HG03135 (cell line): ENCODE results near the gene ACACB.
A peak's percentile ranks its signal among the peaks of the same experiment; 100 is the strongest.

ENCODE experiments used
- ATAC-seq: cut with Tn5 transposase; IDR thresholded peaks from one replicate; pipeline ENCODE4 v1.9.1; 2021; ENCODE audit warnings: mild to moderate bottlenecking, moderate library complexity; ENCODE audit not compliant: unreplicated experiment

Gene ACACB

GRCh38 chr12:109109746-109110350 is 6.5 kb upstream of the ACACB start:
- ATAC-seq: no peak

- peak; percentile 69 for ATAC-seq
These were observed 5.3 kb upstream of the ACACB start for GRCh38 chr12:109110988-109111495.

GRCh38 chr12:109112720-109113465 is 3.5 kb upstream of the ACACB start:
- ATAC-seq: no peak

GRCh38 chr12:109113661-109114321 is 2.6 kb upstream of the ACACB start:
- ATAC-seq: no peak

- ATAC-seq: no peak
These were observed 1.7 kb upstream of the ACACB start for GRCh38 chr12:109114644-109115043.

GRCh38 chr12:109115404-109115757 is 1.0 kb upstream of the ACACB start:
- ATAC-seq: no peak

GRCh38 chr12:109116611-109116949 is 193 bp downstream of the ACACB start:
- no peak for ATAC-seq

GRCh38 chr12:109120095-109120494 is 3.7 kb downstream of the ACACB start:
- no peak for ATAC-seq

GRCh38 chr12:109120557-109120956 is 4.2 kb downstream of the ACACB start:
- ATAC-seq: no peak

GRCh38 chr12:109121346-109121880 is 5.0 kb downstream of the ACACB start:
- ATAC-seq: no peak

GRCh38 chr12:109124878-109125648 is 8.7 kb downstream of the ACACB start:
- no peak for ATAC-seq

GRCh38 chr12:109125791-109126190 is 9.4 kb downstream of the ACACB start:
- no peak for ATAC-seq

GRCh38 chr12:109126784-109127183 is 10.4 kb downstream of the ACACB start:
- no peak for ATAC-seq

GRCh38 chr12:109127533-109128242 is 11.3 kb downstream of the ACACB start:
- no peak for ATAC-seq

- no peak for ATAC-seq
These were observed 14.1 kb downstream of the ACACB start for GRCh38 chr12:109130297-109131153.

GRCh38 chr12:109131154-109132050 is 15.0 kb downstream of the ACACB start:
- no peak for ATAC-seq

- no peak for ATAC-seq
These were observed 18.0 kb downstream of the ACACB start for GRCh38 chr12:109134186-109134917.

- ATAC-seq: no peak
These were observed 20.7 kb downstream of the ACACB start for GRCh38 chr12:109137055-109137454.
